ENCODE results near the gene MTOR.
"Not testable (repeated sequence)": the region's sequence is repeated elsewhere in the genome, so short reads cannot be mapped to it uniquely, and the experiment has no call there.

The MTOR gene

DNA sequence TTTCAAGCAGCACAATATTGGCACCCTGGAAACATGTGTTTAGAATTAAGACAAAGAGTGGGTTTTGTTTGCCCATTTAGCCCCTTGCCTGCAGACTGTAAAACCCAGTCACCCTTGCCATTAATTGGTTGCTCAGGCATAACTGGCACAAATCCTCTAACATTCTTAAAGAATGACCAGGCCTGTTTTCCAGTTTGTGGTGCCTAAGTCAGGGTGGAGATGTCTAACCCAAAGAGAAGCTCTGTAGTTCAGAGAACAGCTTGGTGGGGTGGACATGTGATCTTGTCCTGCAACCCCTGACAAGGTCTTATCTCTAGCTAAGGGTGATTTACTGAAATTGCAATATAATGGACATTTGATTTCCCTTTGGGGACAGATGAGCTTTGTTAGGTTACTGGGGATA, 82.0 kb downstream of the MTOR start:
- no peak for DNase-seq (ENCODE audit: low spot score)

DNA sequence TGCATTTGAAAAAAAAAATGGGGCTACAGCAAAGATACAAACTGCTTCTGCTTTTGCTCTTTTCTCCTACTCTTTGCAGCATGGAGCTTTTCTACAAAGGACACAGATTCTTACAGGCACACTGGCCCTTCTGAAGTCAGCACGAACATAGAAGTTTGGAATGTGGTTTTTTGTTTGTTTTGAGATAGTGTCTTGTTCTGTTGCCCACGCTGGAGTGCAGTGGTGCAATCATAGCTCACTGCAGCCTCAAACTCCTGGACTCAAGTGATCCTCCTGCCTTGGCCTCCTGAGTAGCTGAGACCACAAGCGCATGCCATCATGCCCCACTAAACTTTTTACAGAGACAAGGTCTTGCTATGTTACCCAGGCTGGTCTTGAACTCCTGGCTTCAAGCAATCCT, 82.6 kb downstream of the MTOR start:
- not testable (repeated sequence) for DNase-seq (ENCODE audit: low spot score)

DNA sequence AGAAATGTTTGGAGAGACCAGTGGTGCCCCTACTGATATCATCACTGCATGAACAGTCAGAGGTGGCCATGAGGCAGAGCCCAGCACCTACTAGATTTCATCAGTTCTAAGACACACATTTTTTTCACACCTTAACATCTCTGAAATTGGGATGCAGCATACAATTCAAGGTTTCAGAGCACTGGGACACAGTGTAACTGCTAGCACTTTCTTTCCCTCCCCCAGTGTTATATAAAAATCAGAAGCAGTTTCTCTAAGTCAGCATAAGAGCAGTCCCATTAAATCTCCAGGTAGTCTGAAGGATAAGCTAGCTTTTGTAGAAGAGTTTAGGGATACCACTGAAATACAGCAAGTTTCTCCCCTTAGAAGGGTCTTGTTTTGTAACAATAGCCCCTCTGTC, 83.2 kb downstream of the MTOR start:
- DNase-seq (ENCODE audit: low spot score) = no peak

DNA sequence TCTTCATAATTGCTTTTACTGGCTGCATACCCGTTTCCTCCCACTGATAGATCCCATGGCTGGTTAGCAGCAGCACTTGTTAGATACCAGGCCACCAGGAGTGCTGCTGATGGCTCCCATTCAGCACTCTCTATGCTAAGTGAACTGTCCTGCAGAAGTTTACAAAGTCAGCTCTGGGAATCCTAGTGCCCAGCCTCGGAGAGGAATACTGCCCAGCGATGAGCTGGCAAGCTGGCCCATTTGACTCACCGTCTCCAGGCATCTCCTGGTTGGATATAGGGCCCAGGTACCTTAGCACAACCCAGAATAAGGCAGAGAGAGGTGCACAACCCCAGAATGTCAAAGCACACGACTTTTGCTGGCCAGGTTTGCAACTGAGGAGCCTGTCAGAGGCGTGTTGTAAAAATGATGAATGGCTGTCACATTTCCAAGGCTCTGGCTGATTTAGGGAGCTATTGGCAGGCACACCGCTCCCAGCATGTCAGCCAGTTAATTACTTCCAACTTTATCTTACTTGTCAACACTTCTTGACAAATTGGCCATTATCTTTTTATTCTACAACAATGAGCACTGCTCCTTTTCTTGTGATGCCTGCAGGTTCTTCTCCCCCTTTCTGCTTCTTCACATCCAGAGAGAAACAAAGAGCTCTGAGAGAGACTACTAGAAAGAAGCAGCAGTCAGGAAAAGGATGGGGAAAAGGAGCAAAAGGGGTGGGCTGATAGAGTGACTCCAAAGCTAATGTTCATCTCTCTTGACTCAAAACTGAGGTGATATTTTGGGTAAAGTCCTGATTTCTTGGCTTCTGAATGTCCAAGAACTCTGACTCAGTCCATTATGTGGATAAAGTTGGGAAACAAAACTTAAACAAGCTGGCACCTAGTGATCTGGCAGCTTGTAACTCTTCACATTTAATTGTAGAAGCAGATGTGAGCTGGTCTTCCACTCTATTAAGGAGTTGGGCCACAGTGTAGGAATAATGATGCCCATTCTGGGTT, 84.0 kb downstream of the MTOR start:
- DNase-seq (ENCODE audit: low spot score) = no peak

DNA sequence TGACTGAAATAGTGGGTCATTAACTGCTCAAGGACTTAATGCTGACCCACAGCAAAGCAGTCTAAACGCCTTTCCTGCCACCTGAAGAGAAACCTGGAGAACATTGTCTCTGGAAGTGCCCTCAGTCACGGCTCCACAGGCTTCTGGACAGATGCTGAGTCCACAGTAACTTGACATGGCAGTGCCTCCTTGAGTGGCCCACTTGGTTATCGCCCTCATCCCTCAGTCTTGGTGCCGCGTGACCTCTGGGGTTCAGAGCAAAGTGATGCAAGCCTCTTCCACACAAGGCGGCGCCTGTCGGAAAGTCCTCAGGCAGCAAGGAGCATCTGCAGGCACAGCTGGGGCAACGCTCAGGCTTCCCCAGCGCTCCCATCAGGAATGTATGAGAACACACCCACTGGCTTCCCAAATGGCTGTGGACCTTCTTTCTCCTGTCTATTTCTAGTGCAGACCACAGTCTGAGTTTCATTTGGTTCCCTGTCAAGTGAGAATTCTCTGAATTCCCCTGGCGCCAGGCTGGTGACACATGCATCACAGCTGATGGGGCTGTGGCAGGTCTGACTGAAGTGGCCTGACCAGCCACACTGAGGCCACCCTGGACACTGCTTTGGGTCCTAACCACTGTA, 86.2 kb downstream of the MTOR start:
- DNase-seq (ENCODE audit: low spot score) = no peak

DNA sequence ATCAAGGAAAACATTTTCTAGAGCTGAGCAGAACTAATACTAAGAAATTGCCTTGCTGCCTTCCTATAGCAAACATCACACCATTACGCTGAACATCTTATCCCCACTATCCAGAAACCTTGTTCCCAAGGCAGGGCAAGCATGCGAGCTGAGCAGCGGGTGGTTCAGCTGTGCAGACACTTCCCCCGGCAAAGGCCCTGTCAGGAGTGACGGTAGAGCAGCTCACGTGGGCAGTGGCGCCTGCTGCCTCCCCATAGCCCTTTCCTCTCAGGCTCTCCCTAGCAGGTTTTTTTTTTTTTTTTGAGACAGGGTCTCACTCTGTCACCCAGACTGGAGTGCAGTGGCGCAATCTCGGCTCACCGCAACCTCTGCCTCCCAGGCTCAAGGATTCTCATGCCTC, 86.9 kb downstream of the MTOR start:
- no peak for DNase-seq (ENCODE audit: low spot score)

DNA sequence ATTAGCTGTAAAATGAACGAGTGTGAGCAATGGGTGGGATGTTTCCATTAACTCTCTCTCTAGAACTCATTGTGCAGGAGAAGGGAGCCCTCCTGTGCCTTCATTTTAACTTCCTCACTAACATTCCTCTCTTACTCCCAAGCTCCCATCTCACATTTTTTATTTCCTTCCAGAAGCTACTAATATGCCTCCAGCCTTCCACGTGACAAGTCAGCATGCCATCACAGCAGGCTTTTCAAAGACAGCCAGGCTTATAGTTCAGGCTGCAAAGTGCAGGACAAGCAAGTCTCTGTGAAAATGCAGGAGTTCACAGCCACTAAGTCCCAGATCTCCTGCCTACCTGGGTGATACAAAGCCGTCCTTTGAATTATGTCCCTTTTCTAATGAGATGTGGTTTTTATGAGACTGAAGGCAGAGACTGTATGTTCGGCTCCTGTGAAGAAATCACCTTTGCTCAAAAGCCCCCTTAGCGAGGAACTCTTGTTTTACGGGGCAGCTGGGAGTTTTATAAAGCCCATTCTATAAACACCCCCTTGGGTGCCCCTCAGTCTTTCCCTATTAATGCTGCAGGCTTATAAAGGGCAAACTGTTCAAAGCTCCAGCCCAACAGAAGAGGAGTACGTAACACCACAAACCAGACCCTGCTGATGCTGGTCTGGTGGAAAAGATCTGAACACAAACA, 87.9 kb downstream of the MTOR start:
- no peak for DNase-seq (ENCODE audit: low spot score)

DNA sequence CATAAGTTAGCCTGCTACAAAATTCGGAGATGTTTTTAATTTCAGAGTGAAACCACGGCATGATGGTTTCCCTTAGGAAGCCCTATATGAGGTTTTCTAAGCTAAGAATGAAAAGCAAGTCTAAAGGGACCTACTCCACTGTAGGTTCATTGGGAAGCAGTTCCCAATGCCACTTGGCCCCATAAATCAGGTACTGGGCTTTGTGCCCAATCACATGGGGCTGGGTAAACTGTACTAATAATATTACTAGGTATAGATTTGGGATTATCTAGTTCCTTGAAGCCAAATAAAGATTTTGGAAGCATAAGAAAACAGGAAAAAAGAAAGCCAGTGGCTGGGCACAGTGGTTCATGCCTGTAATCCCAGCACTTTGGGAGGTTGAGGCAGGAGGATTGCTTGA, 92.2 kb downstream of the MTOR start:
- DNase-seq (ENCODE audit: low spot score) = no peak

DNA sequence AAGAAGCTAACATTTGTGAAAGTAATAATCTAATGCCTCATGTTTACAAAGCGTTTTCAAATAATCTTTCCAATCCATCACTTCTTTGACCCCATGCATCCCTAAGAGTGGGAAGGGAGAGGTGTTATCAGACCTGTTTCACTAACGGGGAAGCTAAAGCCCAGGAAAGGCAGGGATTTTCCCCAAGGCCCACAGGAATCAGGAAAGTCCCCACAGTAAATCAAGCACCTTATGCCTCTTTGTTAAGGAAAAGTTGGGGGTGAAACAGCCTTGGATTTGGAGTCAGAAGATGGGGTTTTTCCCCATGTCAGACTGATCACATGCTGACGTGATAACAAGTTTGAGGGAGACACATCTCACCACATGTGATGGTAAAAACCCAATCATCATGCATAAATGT, 93.1 kb downstream of the MTOR start:
- DNase-seq (ENCODE audit: low spot score) = no peak

DNA sequence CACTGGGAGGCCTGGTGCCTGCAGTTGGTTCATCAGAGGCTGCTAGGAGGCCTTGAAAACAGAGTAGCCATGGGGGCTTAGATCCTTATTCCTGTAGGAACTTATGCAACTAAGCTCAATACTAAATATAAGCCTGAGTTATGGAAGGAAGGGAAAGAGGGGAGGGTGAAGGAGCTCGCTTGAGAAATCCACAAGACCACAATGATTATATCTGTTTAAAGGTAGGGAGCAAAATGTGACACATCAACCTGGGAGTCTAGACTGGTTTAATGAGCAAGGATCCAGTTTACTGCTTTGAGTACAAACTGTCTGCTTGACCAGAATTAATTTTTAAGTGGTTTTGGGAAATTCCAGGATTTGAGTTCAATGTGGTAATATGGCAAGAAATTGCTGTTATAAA, 93.6 kb downstream of the MTOR start:
- no peak for DNase-seq (ENCODE audit: low spot score)

DNA sequence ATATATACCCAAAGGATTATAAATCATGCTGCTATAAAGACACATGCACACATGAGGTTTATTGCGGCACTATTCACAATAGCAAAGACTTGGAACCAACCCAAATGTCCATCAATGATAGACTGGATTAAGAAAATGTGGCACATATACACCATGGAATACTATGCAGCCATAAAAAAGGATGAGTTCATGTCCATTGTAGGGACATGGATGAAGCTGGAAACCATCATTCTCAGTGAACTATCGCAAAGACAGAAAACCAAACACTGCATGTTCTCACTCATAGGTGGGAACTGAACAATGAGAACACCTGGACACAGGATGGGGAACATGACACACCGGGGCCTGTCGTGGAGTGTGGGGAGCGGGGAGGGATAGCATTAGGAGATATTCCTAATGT, 95.6 kb downstream of the MTOR start:
- DNase-seq (ENCODE audit: low spot score) = not testable (repeated sequence)

DNA sequence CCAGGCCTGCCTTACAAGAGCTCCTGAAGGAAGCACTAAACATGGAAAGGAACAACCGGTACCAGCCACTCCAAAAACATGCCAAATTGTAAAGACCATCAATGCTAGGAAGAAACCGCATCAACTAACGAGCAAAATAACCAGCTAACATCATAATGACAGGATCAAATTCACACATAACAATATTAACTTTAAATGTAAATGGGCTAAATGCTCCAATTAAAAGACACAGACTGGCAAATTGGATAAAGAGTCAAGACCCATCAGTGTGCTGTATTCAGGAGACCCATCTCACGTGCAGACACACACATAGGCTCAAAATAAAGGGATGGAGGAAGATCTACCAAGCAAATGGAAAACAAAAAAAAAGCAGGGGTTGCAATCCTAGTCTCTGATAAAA, 99.6 kb downstream of the MTOR start:
- DNase-seq (ENCODE audit: low spot score) = not testable (repeated sequence)

DNA sequence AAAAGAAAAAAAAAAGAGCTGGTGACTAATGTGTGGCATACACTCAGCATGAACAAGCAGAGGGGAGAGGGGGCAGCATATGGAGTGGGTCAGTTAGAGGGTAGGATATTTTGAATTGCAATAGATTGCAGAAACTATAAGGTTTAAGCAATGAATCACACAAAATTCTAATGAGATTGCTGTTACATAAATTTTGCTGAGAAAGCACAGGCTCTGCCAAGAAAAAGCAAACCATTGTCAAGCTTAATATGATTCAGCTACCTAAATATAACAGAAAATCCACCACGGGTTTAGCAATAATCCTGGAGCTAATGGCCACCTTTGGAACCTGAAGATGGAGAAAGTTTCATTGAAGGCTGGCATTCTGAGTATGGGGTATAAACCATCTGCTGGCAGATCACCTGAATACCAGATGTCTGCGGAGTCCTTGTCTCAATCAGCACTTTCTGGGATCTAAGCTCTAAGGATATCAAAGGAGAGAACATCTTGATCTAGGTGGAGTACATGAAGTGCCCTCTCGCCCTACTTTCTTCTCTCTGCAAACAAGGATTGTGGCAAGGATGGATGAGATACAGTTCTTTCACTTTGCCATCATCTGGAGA, 103.5 kb downstream of the MTOR start:
- no peak for DNase-seq (ENCODE audit: low spot score)

DNA sequence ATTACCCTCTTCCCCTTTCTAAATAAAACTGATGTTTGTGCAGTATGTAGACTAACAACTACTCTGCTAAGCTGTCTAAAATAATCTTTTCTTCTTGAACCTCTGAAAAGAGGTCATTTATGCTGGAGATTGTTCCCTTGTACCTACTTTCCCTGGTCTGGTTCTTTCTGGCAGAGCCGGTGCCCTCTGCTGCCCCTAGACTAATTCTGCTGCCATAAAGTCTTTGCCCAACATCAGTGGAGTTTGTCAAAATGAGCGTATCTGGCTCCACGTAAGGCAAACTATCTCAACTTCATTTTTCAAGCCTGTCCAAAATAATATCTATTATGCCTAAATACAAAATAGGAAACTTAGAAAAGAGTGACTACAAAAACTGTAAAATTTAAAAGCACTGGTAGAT, 104.1 kb downstream of the MTOR start:
- DNase-seq (ENCODE audit: low spot score) = no peak

DNA sequence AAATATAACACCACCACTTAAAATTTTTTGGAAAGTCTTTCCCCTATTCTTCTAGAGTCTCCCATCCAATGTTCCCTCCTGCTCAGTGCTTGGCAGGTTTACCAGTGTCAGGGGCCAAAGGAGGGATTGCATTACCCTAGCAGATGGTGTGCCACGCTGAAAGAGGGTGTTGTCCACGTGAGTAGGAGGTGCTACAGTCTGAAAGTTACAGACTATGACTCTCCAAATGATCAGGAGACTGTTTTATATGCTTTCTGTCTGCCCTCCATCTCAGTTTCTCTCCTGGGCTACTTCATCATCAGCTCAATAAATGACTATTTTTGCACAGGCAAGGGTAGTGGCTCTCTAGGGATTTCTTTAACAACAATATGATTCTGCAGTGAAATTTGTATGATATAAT, 104.5 kb downstream of the MTOR start:
- DNase-seq (ENCODE audit: low spot score) = no peak

DNA sequence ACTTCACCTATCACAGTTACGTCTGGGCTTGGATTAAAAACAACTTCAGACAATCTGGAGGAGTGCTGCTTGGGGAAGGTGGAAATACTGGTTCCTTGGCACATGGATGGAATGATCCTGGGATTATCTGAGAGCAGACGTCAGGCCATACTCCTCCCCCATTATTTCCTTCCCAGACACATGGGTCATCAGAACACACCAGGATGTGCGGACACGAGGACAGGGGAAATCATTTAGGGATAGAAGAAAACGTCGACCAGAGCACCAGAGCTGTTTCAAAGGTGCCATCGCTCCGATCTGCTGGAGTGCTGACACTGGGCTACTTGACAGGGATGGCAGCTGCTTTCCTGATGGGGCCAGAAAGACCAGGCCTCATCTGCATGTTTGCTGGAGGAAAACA, 105.0 kb downstream of the MTOR start:
- DNase-seq (ENCODE audit: low spot score) = no peak

DNA sequence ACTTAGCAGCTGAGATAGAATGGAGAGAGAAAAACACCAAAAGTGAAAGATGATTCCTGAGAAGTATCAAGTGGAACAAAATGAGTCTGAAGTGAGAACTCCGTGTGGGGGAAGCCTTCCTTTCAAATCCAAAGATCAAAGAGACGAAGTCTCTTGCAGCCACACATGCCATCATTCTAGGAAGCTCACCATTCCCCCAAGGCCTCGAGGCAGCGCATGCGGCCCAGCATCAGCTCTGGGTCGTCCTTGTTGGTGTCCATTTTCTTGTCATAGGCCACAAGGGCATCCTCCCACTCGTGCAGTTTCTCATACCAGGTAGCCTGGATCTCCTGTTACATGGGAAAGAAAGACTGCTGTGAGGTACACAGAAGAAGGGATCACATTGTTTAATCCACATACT, 105.4 kb downstream of the MTOR start:
- no peak for DNase-seq (ENCODE audit: low spot score)

DNA sequence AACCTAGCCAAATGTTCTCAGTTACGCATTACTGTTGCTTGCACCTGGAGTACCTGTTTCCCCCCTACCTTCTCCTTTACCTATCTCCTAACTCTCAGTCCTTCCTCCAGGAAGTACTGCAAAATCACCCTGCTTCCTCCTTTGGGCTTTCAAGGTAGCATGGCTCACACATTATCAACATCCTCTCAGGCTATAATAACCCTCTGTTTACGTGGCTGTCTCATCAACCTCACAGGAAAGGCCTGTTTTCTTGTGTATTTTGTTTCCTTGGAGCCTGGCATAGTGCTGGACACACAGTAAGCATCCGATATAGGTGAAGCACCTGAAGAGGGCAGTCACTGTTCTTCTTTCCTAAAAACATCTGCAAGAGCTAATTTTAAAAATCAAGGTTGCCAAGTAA, 105.9 kb downstream of the MTOR start:
- DNase-seq (ENCODE audit: low spot score) = no peak

DNA sequence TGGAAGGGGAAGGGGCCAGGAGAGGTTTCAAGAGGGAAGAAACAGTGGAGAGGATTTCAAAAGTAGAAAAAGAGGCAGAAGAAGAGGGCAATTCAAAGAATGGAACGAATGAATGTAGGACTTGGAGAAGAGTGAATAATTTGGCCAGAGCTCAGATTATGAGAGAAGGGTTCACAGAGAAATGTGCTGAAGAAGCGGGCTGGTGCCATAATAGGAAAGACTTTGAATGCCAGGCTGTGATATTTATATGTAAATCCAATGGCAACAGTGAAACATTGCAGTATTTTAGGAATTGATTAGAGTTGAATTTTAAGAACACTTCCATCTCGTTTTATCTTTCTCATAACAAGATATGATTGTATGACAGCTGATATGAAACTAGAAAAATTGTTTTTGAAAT, 109.2 kb downstream of the MTOR start:
- no peak for DNase-seq (ENCODE audit: low spot score)

DNA sequence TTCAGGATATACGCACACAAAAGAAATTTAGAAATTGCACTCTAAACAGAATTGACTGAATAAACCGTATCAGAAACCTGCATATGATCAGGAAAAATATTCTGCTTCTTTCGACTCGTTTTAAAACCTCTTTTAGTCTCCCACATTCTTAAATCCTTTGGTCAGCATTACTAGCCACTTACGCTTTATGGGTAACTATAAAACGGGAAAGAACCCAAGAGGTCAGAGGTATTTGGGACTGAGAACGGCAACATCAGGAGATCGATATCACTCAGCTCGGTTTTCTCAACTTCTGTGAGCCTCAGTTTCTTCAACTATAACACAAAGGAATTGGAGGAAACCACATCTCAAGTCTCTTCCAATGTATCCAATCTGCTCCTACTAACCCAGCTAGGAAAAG, 109.6 kb downstream of the MTOR start:
- DNase-seq (ENCODE audit: low spot score) = no peak

DNA sequence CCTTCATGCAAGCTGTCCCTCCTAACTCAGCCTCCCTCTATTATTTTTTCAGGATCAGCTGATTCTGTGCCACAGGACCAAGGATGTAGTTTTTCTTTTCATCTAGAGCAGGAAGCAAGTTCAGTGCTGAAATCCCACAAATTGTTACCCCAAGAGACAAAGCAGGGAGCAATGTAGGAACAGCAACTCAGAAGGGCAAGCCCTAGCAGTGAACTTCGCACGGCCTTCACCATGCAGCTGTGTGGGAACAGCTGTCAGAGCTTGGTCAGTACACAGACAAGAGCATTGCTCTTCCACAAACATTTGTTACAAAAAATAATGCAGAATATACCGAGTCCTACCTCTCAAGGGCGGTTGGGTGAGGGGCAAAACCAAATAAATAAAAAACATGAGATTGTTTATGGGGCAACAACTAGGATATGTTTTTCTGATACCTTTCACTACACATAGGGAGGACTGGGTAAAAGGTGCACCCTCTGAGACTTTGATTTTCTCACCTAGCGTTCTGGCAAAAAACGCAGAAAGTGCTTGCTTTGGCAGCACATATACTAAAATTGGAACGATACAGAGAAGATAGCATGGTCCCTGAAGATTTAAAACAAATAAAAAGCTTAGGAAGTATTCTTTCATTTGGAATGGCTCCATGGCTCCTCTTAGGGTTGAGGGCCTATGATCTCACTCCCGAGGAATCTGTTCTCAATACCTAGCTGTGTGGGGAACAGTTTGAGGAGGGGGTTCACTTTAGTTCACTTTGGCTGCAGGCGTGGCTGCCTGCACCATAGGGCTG, 110.3 kb downstream of the MTOR start:
- DNase-seq (ENCODE audit: low spot score) = no peak

DNA sequence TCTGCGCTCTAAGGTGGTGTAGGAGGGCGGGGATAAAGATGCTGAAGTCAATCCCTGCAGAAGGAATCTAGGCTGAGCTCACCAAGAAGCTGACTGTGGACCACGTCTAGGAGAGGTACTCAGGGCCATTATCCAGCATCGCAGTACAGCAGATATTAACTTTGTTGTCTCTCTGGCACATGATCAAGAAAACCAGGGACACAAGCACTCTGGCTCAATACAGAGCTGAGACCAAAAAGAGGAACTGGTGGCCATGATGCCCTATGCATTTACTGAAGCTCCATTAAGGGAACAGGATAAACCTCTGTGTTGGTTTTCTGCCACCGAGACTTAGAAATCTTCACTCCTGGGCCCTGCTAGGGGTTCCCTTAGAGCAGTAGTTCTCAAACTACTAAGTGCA, 111.2 kb downstream of the MTOR start:
- DNase-seq (ENCODE audit: low spot score) = no peak

All from hematopoietic multipotent progenitor cell treated with erythropoietin and hydrocortisone succinate and interleukin-3 and kit ligand, for 15 days (in vitro differentiated cells).